ENCODE data around the gene NEURL1B. TPM values are rescaled to one million over a fixed set of nuclear protein-coding genes. Genes with fewer than 3 reads are reported as not detected.
"Not testable (repeated sequence)": the region's sequence is repeated elsewhere in the genome, so short reads cannot be mapped to it uniquely, and the experiment has no call there.

NEURL1B gene
- total and polyA plus RNA-seq, 2 donors (not counting 1 experiment from before 2014, with no cell fraction given) = 0.06 to 0.17 TPM

GRCh38 chr5:172674155-172674554, 33.1 kb downstream of the NEURL1B start:
- Histone ChIP-seq H3K79me2 (ENCODE audit: control insufficient read depth, insufficient read depth, low read length) (no peaks in the 10 kb centered on the region), H3K4me1 (ENCODE audit: control insufficient read depth in 2 of 2, insufficient read depth in 2 of 2, low read length in 2 of 2) (no peaks in the 10 kb centered on the region), H3K27me3 (replicated peaks in 1 of 4; ENCODE audit: control extremely low read depth in 1 of 4, control insufficient read depth in 3 of 4, insufficient read depth in 4 of 4, low read length in 3 of 4) (no peaks in the 10 kb centered on the region), H3K9me3 (ENCODE audit: control extremely low read depth in 1 of 3, control insufficient read depth in 2 of 3, insufficient read depth in 1 of 3, low read length in 2 of 3) (peaks cover 0 to 4% (median 0%) of the 10 kb centered on the region in 3 donors), H3K36me3 (replicated peaks in 1 of 2; ENCODE audit: control extremely low read depth in 1 of 2, control insufficient read depth in 1 of 2, extremely low read depth in 1 of 2, insufficient read depth in 2 of 2, low read length in 1 of 2) (no peaks in the 10 kb centered on the region), H3K4me3 (ENCODE audit: control extremely low read depth in 1 of 5, extremely low read depth in 1 of 5, insufficient read depth in 1 of 5, low read depth in 2 of 5, low read length in 4 of 5) (no peak overlapping the region), H3K9ac (ENCODE audit: low read length) (no peak overlapping the region), H3K4me2 (replicated peaks; ENCODE audit: low read depth, low read length, poor library complexity, severe bottlenecking) (no peak overlapping the region), H4K20me1 (ENCODE audit: control insufficient read depth, insufficient read depth, low read length, poor library complexity, severe bottlenecking) (no peaks in the 10 kb centered on the region), H2AFZ (ENCODE audit: insufficient read depth, low read depth, low read length, poor library complexity, severe bottlenecking) (no peak overlapping the region), H3K27ac (ENCODE audit: low read length in 2 of 2) (no peak overlapping the region)
- DNase-seq (no peak), ATAC-seq (ENCODE audit: low read depth) (no peak)
- WGBS (ENCODE audit: insufficient coverage) = 91% methylated on average over 6 of the region's 7 CpGs
- Mint-ChIP-seq H3K4me3 (no peak overlapping the region), H3K4me1 (no peaks in the 10 kb centered on the region), H3K9me3 (ENCODE audit: insufficient read depth) (no peaks in the 10 kb centered on the region), H3K27me3 (peaks cover 15% of the 10 kb centered on the region), H3K27ac (no peak overlapping the region)
- CTCF ChIA-PET = no interaction called here
- intact Hi-C loops (cut with micrococcal nuclease) = no loop called here
- no peak for TF ChIP-seq EZH2 (IDR thresholded peaks at IDR 0.05; ENCODE audit: borderline replicate concordance, insufficient read depth, low read depth, low read length, poor library complexity, severe bottlenecking)
- TF ChIP-seq CTCF (IDR thresholded peaks at IDR 0.05) = no peak
- POLR2A ChIA-PET = no interaction called here

GRCh38 chr5:172676914-172677475, 35.9 kb downstream of the NEURL1B start:
- H3K27me3 Mint-ChIP-seq = peaks cover 6% of the 10 kb centered on the region
- H3K36me3 ChIP-seq (replicated peaks in 1 of 2; ENCODE audit: control extremely low read depth in 1 of 2, control insufficient read depth in 1 of 2, extremely low read depth in 1 of 2, insufficient read depth in 2 of 2, low read length in 1 of 2) = no peaks in the 10 kb centered on the region
- no peak overlapping the region for H3K4me3 ChIP-seq (ENCODE audit: control extremely low read depth in 1 of 5, extremely low read depth in 1 of 5, insufficient read depth in 1 of 5, low read depth in 2 of 5, low read length in 4 of 5)
- ChIA-PET POLR2A (no interaction called here), CTCF (no interaction called here)
- no peaks in the 10 kb centered on the region for H3K27me3 ChIP-seq (replicated peaks in 1 of 4; ENCODE audit: control extremely low read depth in 1 of 4, control insufficient read depth in 3 of 4, insufficient read depth in 4 of 4, low read length in 3 of 4)
- H3K27ac Mint-ChIP-seq = no peak overlapping the region
- intact Hi-C loops (cut with micrococcal nuclease) = no loop called here
- H3K79me2 ChIP-seq (ENCODE audit: control insufficient read depth, insufficient read depth, low read length) = no peaks in the 10 kb centered on the region
- DNase-seq (no peak), ATAC-seq (ENCODE audit: low read depth) (no peak)
- WGBS (ENCODE audit: insufficient coverage) = 87% methylated on average over 11 of the region's 15 CpGs
- peaks cover 6% of the 10 kb centered on the region for H3K9me3 Mint-ChIP-seq (ENCODE audit: insufficient read depth)
- H3K9ac ChIP-seq (ENCODE audit: low read length) = no peak overlapping the region
- H3K27ac ChIP-seq (ENCODE audit: low read length in 2 of 2) = no peak overlapping the region
- no peak overlapping the region for H3K4me3 Mint-ChIP-seq
- peaks cover 7% of the 10 kb centered on the region for H3K4me1 Mint-ChIP-seq
- TF ChIP-seq EZH2 (IDR thresholded peaks at IDR 0.05; ENCODE audit: borderline replicate concordance, insufficient read depth, low read depth, low read length, poor library complexity, severe bottlenecking) = no peak
- TF ChIP-seq CTCF (IDR thresholded peaks at IDR 0.05) = no peak
- H2AFZ ChIP-seq (ENCODE audit: insufficient read depth, low read depth, low read length, poor library complexity, severe bottlenecking) = no peak overlapping the region
- H4K20me1 ChIP-seq (ENCODE audit: control insufficient read depth, insufficient read depth, low read length, poor library complexity, severe bottlenecking) = no peaks in the 10 kb centered on the region
- peaks cover 0 to 2% (median 0%) of the 10 kb centered on the region in 3 donors for H3K9me3 ChIP-seq (ENCODE audit: control extremely low read depth in 1 of 3, control insufficient read depth in 2 of 3, insufficient read depth in 1 of 3, low read length in 2 of 3)
- peaks cover 0 to 3% of the 10 kb centered on the region in 2 donors for H3K4me1 ChIP-seq (ENCODE audit: control insufficient read depth in 2 of 2, insufficient read depth in 2 of 2, low read length in 2 of 2)
- no peak overlapping the region for H3K4me2 ChIP-seq (replicated peaks; ENCODE audit: low read depth, low read length, poor library complexity, severe bottlenecking)

- H3K4me1 ChIP-seq (ENCODE audit: control insufficient read depth in 2 of 2, insufficient read depth in 2 of 2, low read length in 2 of 2); DNase-seq; H3K4me3 ChIP-seq (ENCODE audit: control extremely low read depth in 1 of 5, extremely low read depth in 1 of 5, insufficient read depth in 1 of 5, low read depth in 2 of 5, low read length in 4 of 5); H3K9ac ChIP-seq (ENCODE audit: low read length); H3K27me3 ChIP-seq (replicated peaks in 1 of 4; ENCODE audit: control extremely low read depth in 1 of 4, control insufficient read depth in 3 of 4, insufficient read depth in 4 of 4, low read length in 3 of 4); H3K79me2 ChIP-seq (ENCODE audit: control insufficient read depth, insufficient read depth, low read length); H3K36me3 ChIP-seq (replicated peaks in 1 of 2; ENCODE audit: control extremely low read depth in 1 of 2, control insufficient read depth in 1 of 2, extremely low read depth in 1 of 2, insufficient read depth in 2 of 2, low read length in 1 of 2); H3K4me3 Mint-ChIP-seq; ATAC-seq (ENCODE audit: low read depth); H2AFZ ChIP-seq (ENCODE audit: insufficient read depth, low read depth, low read length, poor library complexity, severe bottlenecking); H3K9me3 ChIP-seq (ENCODE audit: control extremely low read depth in 1 of 3, control insufficient read depth in 2 of 3, insufficient read depth in 1 of 3, low read length in 2 of 3); H4K20me1 ChIP-seq (ENCODE audit: control insufficient read depth, insufficient read depth, low read length, poor library complexity, severe bottlenecking); CTCF ChIA-PET; H3K27ac Mint-ChIP-seq; intact Hi-C loops (cut with micrococcal nuclease); H3K27ac ChIP-seq (ENCODE audit: low read length in 2 of 2); H3K4me2 ChIP-seq (replicated peaks; ENCODE audit: low read depth, low read length, poor library complexity, severe bottlenecking); POLR2A ChIA-PET; H3K27me3 Mint-ChIP-seq; H3K9me3 Mint-ChIP-seq (ENCODE audit: insufficient read depth): not testable (repeated sequence)
- WGBS (ENCODE audit: insufficient coverage) = 100% methylated on average over 1 of the region's 5 CpGs
- H3K4me1 Mint-ChIP-seq = peaks cover 10% of the 10 kb centered on the region
These were observed 37.4 kb downstream of the NEURL1B start for GRCh38 chr5:172678362-172678874.

All from B cell (primary cell).